ENCODE measurements around the gene NKAP.

GRCh38 chrX:119971184-119971583 is 27.6 kb upstream of the NKAP start:
- TF ChIP-seq, protein P1, sequence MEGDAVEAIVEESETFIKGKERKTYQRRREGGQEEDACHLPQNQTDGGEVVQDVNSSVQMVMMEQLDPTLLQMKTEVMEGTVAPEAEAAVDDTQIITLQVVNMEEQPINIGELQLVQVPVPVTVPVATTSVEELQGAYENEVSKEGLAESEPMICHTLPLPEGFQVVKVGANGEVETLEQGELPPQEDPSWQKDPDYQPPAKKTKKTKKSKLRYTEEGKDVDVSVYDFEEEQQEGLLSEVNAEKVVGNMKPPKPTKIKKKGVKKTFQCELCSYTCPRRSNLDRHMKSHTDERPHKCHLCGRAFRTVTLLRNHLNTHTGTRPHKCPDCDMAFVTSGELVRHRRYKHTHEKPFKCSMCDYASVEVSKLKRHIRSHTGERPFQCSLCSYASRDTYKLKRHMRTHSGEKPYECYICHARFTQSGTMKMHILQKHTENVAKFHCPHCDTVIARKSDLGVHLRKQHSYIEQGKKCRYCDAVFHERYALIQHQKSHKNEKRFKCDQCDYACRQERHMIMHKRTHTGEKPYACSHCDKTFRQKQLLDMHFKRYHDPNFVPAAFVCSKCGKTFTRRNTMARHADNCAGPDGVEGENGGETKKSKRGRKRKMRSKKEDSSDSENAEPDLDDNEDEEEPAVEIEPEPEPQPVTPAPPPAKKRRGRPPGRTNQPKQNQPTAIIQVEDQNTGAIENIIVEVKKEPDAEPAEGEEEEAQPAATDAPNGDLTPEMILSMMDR (IDR thresholded peaks at IDR 0.05; ENCODE audit: insufficient read depth, low read length): no peak
- TF ChIP-seq, protein P2, sequence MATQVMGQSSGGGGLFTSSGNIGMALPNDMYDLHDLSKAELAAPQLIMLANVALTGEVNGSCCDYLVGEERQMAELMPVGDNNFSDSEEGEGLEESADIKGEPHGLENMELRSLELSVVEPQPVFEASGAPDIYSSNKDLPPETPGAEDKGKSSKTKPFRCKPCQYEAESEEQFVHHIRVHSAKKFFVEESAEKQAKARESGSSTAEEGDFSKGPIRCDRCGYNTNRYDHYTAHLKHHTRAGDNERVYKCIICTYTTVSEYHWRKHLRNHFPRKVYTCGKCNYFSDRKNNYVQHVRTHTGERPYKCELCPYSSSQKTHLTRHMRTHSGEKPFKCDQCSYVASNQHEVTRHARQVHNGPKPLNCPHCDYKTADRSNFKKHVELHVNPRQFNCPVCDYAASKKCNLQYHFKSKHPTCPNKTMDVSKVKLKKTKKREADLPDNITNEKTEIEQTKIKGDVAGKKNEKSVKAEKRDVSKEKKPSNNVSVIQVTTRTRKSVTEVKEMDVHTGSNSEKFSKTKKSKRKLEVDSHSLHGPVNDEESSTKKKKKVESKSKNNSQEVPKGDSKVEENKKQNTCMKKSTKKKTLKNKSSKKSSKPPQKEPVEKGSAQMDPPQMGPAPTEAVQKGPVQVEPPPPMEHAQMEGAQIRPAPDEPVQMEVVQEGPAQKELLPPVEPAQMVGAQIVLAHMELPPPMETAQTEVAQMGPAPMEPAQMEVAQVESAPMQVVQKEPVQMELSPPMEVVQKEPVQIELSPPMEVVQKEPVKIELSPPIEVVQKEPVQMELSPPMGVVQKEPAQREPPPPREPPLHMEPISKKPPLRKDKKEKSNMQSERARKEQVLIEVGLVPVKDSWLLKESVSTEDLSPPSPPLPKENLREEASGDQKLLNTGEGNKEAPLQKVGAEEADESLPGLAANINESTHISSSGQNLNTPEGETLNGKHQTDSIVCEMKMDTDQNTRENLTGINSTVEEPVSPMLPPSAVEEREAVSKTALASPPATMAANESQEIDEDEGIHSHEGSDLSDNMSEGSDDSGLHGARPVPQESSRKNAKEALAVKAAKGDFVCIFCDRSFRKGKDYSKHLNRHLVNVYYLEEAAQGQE (IDR thresholded peaks at IDR 0.05; ENCODE audit: insufficient replicate concordance, low read depth): no peak
